ENCODE data around the gene INPP5D.

- TF ChIP-seq TCF12 (IDR thresholded peaks at IDR 0.05; ENCODE audit: low read depth, low read length) = no peak
- TF ChIP-seq CTCF (IDR thresholded peaks at IDR 0.05; ENCODE audit: control extremely low read depth in 1 of 3, insufficient read depth in 1 of 3, low read depth in 1 of 3, low read length in 3 of 3) = no peak
- no peak for TF ChIP-seq FOSL1 (IDR thresholded peaks at IDR 0.05; ENCODE audit: insufficient read depth, low read depth, low read length)
- no peak for TF ChIP-seq POU5F1 (IDR thresholded peaks at IDR 0.05; ENCODE audit: low read depth, low read length)
- no peak for TF ChIP-seq NRF1 (IDR thresholded peaks at IDR 0.05; ENCODE audit: low read depth, low read length)
- no peak for TF ChIP-seq EZH2 (IDR thresholded peaks at IDR 0.05; ENCODE audit: low read depth, low read length, severe bottlenecking)
- TF ChIP-seq CREB1 (IDR thresholded peaks at IDR 0.05) = no peak
- no peak for TF ChIP-seq NANOG (IDR thresholded peaks at IDR 0.05; ENCODE audit: insufficient read depth, low read depth, low read length, poor library complexity, severe bottlenecking)
- no peak for TF ChIP-seq POLR2A (IDR thresholded peaks at IDR 0.05; ENCODE audit: control extremely low read depth in 1 of 2, low read depth in 2 of 2, low read length in 2 of 2)
- no peak for TF ChIP-seq POLR2AphosphoS5 (IDR thresholded peaks at IDR 0.05; ENCODE audit: low read depth, low read length)
- no peak for TF ChIP-seq CBX8 (IDR thresholded peaks at IDR 0.05; ENCODE audit: borderline replicate concordance, low read depth, low read length)
These were observed 48.4 kb upstream of the INPP5D start for GRCh38 chr2:233011702-233012131.

Data from H1 (cell line).